HEK293 (cell line): Measurements from ENCODE around the gene LMF1.

Experiments
- CTCF ChIP-seq: fragments of 450-650 bp; formaldehyde crosslinking; IDR thresholded peaks from 2 replicates; pipeline ENCODE4 v1.5.1; 2016; ENCODE audit warnings: missing biosample characterization, missing genetic modification characterization
- PRDM10 ChIP-seq: fragments of 450-650 bp; formaldehyde crosslinking; IDR thresholded peaks from 2 replicates; pipeline ENCODE4 v1.5.1; 2016; ENCODE audit warnings: missing biosample characterization, missing genetic modification characterization
- PRDM2 ChIP-seq: fragments of 450-650 bp; formaldehyde crosslinking; IDR thresholded peaks from 2 replicates; pipeline ENCODE4 v1.5.1; 2016; ENCODE audit warnings: missing biosample characterization, missing genetic modification characterization, borderline replicate concordance
- PRDM6 ChIP-seq: fragments of 450-650 bp; formaldehyde crosslinking; IDR thresholded peaks from 2 replicates; pipeline ENCODE4 v1.5.1; 2017; ENCODE audit warnings: missing biosample characterization, missing genetic modification characterization
- ZBTB17 ChIP-seq: fragments of 450-650 bp; formaldehyde crosslinking; IDR thresholded peaks from 2 replicates; pipeline ENCODE4 v1.5.1; 2016; ENCODE audit warnings: missing biosample characterization, missing genetic modification characterization
- ZNF146 ChIP-seq: fragments of 450-650 bp; formaldehyde crosslinking; IDR thresholded peaks from 2 replicates; pipeline ENCODE4 v1.5.1; 2016; ENCODE audit warnings: missing biosample characterization, missing genetic modification characterization
- ZNF174 ChIP-seq: fragments of 450-650 bp; formaldehyde crosslinking; IDR thresholded peaks from 2 replicates; pipeline ENCODE4 v1.5.0; 2017; ENCODE audit warnings: missing biosample characterization, mild to moderate bottlenecking, missing genetic modification characterization
- ZNF335 ChIP-seq: fragments of 450-650 bp; formaldehyde crosslinking; conservative IDR thresholded peaks from 2 replicates; pipeline ENCODE4 v1.5.1; 2016; ENCODE audit warnings: missing biosample characterization, missing genetic modification characterization
- ZNF510 ChIP-seq: fragments of 450-650 bp; formaldehyde crosslinking; IDR thresholded peaks from 2 replicates; pipeline ENCODE4 v1.5.1; 2018; ENCODE audit warnings: mild to moderate bottlenecking, missing genetic modification characterization, missing biosample characterization; ENCODE audit not compliant: insufficient replicate concordance
- ZNF747 ChIP-seq: fragments of 450-650 bp; formaldehyde crosslinking; IDR thresholded peaks from 2 replicates; pipeline ENCODE4 v1.5.1; 2016; ENCODE audit warnings: missing biosample characterization, missing genetic modification characterization
- ZNF785 ChIP-seq: fragments of 450-650 bp; formaldehyde crosslinking; IDR thresholded peaks from 2 replicates; pipeline ENCODE4 v1.5.1; 2016; ENCODE audit warnings: missing biosample characterization, missing genetic modification characterization

- TF ChIP-seq ZNF747 (no peak), ZNF510 (tag by site-specific recombination) (no peak), CTCF (tag by site-specific recombination) (no peak), ZNF335 (tag by site-specific recombination) (no peak), PRDM6 (tag by site-specific recombination) (no peak), ZNF174 (tag by site-specific recombination) (no peak), ZNF146 (tag by site-specific recombination) (no peak), ZBTB17 (tag by site-specific recombination) (no peak), ZNF785 (tag by site-specific recombination) (no peak), PRDM10 (tag by site-specific recombination) (no peak), PRDM2 (tag by site-specific recombination) (no peak)
These were observed 99.0 kb downstream of the LMF1 start for GRCh38 chr16:871562-872345.
